ENCODE data around the gene MBP.

DNA sequence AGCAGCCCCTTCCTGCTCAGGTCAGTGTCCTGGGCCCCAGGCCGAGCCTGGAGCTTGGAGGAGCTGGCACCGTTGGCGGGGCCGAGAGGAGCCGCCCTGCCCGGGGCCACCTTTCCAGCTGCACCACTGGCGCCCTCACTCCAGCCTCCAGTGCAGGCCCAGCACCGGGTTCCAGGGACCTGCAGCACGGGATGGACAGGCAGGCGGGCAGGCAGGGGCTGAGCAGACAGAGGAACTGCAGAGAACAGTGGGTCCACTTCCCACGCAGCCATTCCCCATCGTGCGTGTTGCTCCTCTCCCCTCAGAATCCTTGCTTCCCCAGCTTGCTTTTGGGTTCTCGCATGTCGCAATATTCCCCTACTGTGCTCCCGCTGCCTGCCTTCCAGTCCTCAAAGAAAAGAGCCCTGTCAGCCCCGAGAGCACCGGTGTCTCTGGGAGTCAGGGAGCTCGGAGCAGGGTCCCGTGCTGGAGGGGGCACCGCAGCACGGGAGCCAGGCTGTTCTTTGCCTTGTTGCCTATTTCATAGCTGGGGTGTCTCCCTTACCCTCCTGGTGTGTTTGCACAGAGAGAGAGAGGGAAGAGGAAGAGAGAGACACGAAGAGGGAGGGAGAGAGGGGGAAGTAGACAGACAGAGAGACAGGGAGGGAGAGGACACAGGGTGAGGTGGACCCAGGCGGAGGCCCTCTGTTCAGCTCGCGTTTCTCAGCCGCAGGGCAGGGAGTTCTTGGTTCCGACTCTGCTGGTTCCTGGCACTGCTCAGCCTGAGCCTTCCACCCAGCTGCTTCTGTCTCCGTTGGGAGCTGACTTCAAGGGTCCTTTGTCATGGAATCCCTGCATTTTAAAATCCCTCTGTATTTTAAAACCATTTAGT, 126.0 kb downstream of the MBP start:
- TF ChIP-seq FOXP2 (optimal IDR thresholded peaks at IDR 0.05; ENCODE audit: control extremely low read depth, extremely low read length, insufficient read depth) (no peak), EZH2 (IDR thresholded peaks at IDR 0.05) (no peak), POLR2AphosphoS5 (IDR thresholded peaks at IDR 0.05; ENCODE audit: borderline replicate concordance, low read depth, low read length) (no peak)
